NOMO-1 treated with DMSO at 0.1 percent for 48 hours (cell line): Measurements from ENCODE around the gene APLP1.
A peak's percentile ranks its signal among the peaks of the same experiment; 100 is the strongest.
"Not testable (repeated sequence)": the region's sequence is repeated elsewhere in the genome, so short reads cannot be mapped to it uniquely, and the experiment has no call there.

ENCODE experiments used
- DNase-seq: peaks from one replicate; lab custom pipeline; 2025; ENCODE audit not compliant: unreplicated experiment; lab: John Stamatoyannopoulos, UW

Gene APLP1

DNA sequence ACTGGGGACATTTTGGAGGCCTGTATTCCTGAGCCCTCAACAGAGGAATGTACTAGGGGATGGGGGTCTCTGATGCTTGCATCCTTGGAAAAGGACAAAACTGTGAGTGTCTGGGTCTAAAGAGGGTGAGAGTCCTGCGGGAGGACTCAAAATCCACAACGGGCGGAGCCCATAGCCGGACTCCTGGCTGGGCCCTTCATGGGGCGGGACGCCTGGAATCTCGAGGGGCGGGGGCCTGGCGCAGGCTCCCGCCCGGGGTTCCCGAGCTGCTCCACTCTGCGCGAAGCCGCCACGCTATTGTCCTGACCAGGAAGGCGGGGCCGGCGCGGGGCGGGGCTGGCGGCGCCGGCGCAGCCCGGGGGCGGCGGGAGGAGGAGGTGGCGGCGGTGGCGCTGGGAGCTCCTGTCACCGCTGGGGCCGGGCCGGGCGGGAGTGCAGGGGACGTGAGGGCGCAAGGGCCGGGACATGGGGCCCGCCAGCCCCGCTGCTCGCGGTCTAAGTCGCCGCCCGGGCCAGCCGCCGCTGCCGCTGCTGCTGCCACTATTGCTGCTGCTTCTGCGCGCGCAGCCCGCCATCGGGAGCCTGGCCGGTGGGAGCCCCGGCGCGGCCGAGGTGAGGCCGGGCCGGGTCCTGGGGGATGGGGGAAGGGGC is at the start of gene APLP1:
Gene APLP1 (plus strand): TSS at position 403 of the 651 bp plus-strand sequence. CDS start 63 bp downstream, at position 466.
- no peak for DNase-seq

DNA sequence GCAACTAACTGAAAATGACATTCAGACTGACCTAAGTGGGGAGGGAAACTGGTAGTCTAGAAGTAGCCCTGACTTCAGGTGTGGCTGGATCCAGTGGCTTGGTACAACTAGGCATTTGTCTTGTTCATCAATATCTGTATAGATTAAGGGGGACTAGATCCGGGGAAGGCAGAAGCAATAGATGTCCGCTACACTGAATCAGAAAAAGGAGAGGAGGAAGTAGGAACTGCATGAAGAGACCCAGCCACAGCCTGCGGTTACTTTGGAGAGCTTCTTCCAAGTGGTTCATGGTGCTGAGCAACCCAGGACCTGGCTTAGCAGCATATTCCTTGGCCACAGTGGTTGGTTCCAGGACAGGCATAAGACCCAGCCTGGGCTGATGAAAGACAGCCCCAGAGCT is 45.8 kb upstream of the APLP1 start:
- peak; percentile 85 for DNase-seq

DNA sequence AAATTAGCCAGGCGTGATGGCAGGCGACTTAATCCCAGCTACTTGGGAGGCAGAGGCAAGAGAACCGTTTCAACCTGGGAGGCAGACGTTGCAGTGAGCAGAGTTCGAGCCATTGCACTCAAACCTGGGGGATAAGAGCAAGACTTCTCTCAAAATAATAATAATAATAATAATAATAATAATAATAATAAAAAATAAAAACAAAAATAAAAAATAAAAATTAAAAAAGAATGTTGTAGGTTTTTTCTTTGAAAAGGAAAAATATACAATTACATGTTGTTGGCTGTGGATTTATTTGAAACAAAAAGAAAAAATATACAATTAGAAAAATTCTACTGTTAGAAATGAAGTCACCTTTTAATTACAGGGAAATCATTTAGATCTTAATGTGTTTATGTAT is 44.2 kb upstream of the APLP1 start:
- no peak for DNase-seq

DNA sequence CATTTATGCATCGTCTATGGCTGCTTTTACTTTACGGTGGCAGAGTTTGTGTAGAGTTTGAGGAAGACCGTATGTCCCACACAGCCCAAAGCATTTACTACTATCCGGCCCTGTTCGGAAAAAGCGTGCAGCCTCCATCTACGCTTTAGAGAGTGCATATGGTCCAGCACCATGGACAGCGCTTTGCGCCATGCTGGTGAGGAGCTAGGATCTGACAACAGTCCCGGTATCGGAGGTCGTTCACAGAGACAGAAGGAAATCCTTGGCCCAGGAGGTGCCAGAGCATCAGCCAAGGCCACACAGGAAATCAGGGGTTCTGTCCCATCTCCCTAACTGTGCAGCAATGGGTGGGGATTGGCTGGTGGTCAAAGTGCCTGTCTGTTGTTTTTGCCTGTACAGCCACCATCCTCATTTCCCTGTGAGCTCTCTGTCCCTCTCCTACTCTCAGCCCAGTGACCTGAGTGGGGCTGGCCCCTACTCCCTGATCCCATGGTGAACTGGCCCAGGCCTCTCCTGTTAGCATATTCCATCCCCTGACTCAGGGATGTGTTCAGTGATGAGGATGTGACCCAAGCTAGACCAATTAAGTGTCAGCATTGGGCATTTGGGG is 39.6 kb upstream of the APLP1 start:
- DNase-seq: peak; percentile 21

DNA sequence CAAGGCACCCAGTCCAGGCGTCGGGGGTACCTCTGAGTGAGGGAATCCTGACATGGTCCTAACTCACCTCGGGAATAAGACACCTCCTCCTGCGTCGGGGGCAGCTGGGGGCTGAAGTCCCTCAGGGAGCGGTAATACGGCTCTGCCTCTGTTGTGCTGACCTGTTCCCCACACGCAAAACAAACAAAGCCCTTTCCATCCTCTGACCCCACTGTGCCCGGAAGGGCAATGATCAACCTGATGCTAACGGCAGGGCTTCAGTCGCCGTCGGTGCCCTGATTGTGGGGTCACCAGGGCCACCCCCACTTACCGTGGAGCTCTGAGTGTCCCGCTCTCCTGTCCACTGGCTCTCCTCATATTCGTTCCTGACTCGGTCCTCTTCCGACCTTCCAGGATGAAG is 37.4 kb upstream of the APLP1 start:
- no peak for DNase-seq

DNA sequence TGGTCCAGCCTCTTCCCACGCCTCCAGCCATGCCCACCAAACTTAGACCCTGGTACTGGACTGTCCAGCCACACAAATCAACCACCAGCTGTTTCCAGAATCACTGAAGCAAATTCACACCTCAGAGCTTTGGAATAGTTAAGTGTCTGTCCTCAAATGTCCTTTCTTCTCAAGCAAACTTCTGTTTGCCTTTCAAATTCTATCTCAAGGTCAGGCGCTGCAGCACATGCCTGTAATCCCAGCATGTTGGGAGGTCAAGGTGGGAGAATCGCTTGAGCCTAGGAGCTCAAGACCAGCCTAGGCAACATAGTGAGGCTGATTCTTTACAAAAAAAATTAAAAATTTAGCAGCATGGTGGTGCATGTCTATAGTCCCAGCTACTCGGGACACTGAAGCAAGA is 36.3 kb upstream of the APLP1 start:
- no peak for DNase-seq

DNA sequence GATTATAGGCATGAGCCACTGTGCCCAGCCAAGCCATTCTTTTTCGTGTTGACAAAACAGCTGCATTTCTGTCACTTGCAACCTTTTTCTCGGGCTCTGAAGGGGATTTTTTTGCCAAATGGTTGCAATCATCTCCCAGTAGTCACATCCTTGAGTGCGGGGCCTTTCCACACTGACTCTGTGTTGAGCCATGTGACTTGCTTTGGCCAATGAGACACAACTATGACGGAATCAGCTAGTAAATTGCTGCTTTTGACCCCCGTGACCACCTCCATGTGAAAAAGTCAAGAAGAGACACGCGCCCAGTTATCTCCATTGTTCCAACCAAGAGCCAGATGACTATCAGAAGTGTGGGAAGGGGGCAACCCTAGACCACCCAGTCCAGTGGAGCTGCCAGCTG is 34.4 kb upstream of the APLP1 start:
- no peak for DNase-seq

DNA sequence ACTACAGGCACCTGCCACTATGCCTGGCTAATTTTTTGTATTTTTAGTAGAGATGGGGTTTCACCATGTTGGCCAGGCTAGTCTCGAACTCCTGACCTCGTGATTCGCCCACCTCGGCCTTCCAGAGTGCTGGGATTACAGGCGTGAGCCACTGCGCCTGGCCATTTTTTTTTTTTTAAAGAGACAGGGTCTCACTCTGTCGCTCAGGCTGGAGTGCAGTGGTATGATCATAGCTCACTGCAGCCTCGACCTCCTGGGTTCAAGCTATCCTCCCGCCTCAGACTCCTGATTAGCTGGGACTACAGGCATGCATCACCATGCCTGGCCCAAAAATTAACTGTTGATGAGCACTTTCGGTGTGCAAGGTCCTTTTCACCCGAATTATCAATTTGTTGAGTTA is 32.3 kb upstream of the APLP1 start:
- not testable (repeated sequence) for DNase-seq

DNA sequence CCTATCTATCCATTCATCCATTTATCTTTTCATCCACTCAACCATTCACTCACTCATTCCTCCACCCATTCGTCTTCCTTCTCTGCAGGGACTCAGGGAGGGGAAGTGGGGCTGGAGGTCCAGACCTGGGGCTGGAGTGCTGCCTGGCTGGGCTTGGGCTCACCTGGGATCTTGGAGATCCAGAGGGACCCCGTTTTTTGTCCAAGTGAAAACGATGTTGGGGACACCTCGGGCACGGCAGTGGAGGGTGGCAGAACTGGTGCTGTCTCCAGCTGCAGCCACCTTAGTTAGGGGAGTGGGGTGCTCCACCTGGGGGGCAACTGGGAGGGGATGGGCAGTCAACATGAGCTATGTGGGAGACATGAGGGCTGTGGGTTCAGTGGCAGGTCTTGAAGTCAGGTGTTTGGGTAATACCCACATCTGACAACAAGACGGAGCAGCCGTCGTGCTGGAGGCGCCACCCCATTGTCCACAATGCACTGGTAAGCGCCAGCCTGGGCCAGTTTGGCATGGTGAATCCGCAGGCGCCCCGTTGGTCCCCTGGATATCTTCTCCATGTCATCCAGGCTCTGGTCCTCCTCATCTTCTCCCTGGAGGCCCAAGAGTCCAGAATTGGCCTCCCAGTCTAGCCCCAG is 26.3 kb upstream of the APLP1 start:
- DNase-seq: no peak

DNA sequence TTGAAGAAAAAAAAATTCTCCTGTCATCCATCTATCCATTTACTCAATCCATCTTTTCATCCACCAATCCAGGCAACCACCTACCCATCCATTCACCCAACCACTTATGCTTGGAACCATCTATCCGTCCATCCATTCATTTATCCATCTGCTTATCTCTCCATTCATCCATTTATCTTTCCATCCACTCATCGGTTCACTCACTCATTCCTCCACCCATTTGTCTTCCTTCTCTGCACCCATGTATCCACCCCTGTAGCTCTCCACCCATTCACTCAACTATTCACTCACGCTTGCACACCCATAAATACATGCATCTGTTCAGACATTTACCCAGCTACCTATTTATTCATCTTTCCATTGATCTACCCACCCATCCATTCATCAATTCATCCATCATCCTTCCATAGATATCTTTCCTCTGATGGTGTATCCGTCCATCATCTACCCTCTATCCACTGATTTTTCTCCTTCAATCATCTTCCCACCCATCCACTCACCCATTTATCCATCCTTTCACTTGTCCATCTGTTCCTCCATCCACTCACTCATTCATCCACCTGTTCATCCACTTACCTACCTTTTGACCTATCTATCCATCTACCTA is 25.6 kb upstream of the APLP1 start:
- DNase-seq: no peak

DNA sequence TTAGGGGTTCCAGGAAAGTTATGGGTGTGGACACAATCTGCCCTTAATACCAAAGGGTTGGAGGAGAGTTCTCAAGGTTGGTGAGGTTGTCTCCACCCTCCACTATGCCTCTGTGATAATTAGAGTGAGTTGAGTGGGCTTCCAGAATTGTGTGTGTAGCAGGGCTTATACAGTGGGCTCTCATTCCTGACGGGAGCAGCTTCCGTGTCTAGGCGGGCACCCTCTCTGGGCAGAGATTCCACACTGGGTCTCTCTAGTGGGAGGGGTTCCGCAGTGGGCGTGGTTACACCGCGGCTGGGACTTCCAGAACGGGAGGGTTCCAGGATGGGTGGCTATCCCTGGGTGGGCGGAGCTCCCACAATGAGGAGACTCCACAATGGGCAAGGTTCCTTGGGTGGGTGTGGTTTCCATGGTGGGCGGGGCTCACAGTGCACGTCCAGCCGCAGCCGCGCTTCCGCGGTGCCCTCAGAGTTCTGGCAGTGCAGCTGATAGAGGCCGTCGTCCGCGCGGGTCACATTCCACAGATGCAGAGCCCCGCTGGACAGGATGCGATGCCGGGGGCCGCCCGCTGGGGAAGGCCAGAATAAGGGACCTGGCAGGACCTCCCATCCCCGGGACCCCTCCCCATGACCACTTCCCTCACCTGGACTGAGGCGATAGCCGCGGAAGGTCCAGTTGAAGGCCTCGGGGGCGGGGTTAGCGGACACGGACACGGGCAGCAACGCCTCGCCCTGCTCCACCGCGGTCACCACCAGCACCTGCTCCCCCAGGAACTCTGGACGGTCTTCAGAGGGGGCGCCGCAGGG is 24.5 kb upstream of the APLP1 start:
- no peak for DNase-seq

DNA sequence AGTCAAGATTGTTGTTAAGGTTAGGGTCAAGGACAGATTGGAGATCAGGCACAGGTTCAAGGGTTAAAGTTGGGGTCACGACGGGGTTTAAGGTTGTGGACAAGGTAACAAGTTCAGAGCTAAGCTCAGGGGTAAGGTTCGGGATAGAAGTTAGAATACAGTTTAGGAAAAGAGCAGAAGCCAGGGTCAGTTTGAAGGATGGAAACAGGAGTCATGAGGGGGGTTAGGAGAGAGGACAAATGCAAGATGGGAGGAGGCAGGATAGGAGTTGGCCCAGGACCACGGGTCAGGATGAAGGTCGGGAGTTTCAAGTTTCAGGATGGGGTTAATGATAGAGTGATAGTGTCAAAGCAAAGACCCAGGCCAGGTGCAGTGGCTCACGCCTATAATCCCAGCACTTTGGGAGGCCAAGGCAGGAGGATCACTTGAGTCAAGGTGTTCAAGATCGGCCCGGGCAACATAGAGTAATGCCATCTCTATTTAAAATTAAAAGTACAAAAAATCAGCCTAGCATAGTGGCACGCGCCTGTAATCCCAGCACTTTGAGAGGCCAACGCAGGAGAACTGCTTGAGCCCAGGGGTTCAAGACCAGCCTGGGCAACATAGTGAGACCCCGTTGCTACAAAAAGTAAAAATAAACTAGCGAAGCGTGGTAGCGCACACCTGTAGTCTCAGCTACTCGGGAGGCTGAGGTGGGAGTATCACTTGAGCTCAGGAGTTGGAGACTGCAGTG is 23.7 kb upstream of the APLP1 start:
- DNase-seq: no peak

DNA sequence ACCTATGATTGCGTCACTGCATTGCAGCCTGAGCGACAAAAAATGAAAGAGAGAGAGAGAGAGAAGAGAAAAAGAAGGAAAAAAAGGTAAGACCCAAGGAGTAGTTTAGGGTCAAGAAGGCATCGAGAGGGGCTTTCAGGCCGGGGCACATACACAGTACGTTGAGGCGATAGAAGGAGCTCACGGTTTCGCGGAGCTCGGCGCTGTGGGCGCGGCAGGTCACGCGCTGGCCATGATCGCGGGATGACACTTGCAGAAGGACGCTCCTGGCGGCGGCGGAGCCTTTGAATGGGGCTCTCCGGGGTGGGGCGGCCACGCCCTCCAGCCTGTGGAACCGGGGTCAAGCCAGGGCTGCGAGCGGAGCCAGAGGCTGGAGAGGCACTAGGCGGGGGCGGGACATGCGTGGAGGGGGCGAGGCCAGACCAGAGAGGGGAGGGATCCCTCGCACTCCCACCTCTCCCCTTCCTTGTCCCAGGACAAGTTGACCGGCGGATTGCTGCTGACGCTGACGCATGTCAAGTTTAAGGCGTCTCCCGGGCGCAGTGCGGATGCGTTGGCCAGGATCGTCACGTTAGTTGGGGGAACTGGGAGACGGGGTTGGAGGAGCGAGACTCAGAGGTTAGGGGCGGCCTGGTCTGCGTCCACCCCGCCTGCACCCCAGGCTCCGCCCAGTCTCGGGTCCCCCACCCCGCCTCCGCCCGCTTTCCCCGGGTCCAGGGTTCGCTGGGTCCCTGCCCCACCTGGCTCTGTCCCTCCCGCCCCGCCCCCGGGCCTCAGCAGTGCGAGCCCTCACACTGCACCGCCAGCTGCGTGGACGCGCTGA is 22.9 kb upstream of the APLP1 start:
- no peak for DNase-seq

DNA sequence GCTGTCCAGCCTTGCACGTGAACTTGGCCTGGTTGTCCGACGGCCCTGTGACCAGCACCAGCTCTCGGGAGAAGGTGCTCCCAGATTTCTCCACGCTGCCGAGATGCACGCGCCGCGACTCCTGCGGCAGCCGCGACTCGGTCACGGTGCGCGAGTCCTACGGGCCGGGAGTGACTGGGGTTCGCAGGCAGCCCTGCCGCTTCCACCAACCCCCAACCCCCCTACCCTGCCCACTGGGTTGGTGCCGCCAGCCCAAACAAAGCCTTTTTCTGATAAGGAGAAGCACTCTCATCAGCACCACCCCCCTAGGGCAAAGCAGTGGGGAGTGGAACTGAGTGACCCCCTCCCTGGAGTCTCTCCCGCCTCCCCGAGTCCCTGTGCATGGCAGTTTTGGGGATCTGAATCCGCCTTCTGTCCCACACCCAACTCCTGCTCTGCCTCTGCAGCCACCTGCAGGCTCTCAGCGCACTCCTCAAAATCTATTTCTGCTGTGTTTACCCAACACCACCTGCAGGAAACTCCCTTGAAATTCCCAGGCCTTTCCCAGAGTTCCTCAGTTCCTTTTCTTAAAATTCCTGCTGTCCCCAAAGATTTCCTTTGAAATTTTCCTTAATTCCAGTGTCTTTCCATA is 22.2 kb upstream of the APLP1 start:
- DNase-seq: no peak

DNA sequence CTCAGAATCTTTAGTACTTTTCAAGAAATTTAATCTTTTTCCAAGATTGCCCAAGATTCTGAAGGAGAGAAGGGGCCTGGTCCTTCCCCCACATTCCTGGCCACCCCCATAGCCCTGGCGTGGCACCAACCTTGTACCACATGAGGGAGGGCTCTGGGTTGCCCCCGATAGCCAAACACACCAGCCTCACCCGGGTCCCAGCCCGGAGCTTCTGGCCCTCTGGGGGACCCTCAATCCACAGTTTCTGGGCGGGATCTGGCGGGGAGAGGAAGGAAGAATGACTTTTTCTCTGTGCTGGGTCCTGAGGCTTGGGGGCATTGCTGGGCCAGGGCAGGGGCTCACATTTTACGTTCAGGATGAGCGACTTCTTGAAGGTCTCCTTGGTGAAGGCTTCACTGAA is 20.5 kb upstream of the APLP1 start:
- DNase-seq: no peak

DNA sequence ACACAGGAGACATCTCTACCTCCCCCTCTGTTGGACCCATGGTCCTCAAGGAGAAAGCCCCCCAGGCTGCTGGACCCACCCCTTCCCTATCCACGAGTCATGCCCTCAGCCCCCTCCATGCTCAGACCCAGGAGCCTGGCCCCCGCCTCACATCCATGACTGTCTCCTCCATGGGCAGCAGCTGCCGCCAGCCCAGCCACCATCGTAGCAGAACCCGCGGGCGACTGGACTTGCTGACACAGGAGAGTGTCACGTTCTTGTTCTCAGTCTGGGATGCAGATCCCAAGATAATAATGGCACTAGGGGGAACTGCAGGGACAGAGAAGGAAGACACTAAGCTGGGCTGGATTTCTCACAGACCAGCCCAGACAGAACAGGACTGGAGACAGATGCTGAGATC is 19.9 kb upstream of the APLP1 start:
- DNase-seq: no peak

DNA sequence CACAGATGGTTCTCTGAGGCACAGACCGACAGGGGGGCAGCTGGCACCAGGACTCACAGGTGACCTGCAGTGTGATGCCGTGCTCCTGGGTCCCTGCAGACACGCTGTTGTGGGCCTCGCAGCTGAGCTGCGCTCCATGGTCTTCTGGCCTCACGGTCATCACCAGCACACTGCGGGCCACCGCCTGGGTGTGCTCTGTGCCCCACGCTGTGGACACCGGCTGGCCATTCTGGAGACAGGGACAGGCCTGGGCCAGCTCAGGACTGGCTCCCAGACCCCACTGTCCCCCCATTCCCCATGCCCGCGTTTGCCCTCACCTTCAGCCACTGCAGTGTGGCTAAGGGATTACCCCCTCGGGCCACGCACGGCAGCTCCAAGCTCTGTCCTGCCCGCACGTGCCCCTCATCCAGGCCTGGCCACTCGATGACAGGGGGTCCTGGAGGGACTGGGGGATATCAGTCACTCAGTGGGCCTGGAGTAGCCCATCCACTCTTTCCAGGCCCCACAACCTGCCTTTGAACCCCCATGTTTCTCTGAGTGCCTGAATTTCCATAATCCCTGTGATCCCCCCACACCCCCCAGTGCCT is 19.4 kb upstream of the APLP1 start:
- no peak for DNase-seq

DNA sequence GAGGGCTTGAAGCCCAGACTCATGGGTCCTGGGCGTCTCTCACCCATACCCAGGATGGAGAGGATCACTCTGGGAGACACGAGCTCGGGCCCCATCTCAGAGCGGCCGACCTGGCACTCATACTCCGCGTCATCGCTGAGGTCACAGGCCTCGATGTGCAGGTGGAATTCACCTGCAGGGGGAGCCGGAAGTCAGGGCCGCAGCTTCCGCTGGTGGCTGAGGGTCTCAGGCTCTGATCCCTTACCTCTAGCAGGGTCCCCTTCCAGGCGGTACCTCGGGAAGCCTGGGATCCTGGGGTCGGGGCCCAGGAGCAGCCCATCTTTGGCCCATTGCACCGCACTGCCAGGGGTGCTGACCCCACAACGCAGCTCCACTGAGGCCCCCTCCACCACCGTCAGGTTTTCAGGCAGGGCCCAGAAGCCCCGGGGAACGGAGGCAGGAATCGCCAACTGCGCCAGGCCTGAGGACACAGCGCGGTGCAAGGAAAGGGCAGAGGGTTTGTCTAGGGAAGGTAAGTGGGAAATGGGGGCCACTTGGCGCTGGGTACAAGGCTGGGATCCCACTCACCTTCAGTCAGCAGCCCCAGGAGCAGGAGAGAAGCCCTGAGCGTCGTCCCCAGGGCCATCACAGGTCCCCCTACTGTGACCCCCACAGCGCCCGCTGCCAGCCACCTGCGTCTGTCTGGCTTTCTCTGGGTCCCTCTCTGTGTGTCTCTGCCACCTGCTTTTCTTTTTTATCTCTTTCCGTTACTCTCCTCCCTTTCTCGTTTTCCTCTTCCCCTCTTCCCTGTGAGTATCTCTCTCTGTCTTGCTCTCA is 17.0 kb upstream of the APLP1 start:
- no peak for DNase-seq
